Activated CD4-positive, alpha-beta T cell treated with anti-CD3 and anti-CD28 coated beads, Interleukin-2, amount 50 U/mL, for 1 hour (primary cell): ENCODE data around the gene SPATS1.
A peak's percentile ranks its signal among the peaks of the same experiment; 100 is the strongest.

Experiments used
- DNase-seq: peaks from one replicate; pipeline ENCODE4 v3.0.0-alpha.2; 2020

Gene SPATS1, protein sequence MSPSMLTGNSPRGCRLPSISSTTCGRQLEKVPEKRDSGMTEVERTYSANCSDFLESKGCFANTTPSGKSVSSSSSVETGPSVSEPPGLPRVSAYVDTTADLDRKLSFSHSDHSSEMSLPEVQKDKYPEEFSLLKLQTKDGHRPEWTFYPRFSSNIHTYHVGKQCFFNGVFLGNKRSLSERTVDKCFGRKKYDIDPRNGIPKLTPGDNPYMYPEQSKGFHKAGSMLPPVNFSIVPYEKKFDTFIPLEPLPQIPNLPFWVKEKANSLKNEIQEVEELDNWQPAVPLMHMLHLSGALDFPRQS

DNA sequence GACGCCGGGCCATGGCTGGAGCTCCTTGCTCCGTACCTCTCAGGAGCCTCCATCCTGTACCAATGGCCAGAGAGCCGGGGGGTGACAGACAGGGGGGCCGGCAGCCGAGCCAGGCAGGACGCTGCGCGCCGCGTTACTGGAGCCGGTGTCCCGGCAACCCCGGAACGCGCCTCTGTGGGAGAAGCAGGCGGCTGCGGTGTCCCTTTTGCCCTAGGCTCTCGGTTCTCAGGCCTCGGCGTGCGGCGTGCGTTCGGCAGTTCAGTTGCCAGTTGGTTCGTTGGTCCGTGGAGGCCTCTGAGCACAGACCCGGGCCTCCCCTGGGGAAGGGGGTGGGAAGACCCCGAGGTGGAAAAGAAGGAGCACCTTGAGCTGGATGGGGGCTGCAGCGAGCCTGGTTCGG, at the start of gene SPATS1:
Gene SPATS1, plus strand, starts transcription at position 162 of the 400 bp plus-strand sequence. CDS start 446 bp downstream, outside the sequence.
- DNase-seq = no peak

DNA sequence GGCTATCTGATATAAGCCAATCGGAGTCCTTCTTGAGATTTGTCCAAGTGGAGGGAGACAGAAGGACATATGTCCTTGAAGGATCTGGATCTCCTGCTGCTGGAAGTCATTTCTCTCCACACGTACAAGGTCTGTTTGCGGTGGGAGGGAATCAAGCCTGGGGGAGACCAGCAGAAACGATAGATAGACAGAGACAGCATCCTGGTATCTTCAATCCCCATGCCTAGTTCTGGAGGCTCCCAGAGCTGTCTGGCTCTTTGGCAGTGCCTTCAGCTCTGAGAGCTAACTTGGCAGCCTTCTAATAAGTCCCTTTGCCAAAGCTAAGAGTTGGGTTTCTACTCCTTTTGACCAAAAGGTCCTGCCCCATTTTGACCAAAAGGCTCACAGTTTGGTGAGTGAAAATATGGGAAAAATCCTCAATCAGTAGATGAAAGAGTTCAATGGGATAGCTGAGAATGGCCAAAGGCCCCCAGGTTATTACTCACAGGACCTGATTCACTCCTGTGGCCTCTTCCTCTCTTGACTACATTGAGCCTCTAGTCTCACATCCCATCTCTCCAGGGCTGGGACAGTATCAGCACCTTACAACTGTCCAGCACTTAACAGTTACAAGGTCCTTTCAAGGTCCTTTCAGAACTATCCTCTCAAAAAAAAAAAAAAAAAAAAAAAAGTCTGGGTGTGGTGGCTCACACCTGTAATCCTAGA, 49.6 kb upstream of the SPATS1 start:
- no peak for DNase-seq

DNA sequence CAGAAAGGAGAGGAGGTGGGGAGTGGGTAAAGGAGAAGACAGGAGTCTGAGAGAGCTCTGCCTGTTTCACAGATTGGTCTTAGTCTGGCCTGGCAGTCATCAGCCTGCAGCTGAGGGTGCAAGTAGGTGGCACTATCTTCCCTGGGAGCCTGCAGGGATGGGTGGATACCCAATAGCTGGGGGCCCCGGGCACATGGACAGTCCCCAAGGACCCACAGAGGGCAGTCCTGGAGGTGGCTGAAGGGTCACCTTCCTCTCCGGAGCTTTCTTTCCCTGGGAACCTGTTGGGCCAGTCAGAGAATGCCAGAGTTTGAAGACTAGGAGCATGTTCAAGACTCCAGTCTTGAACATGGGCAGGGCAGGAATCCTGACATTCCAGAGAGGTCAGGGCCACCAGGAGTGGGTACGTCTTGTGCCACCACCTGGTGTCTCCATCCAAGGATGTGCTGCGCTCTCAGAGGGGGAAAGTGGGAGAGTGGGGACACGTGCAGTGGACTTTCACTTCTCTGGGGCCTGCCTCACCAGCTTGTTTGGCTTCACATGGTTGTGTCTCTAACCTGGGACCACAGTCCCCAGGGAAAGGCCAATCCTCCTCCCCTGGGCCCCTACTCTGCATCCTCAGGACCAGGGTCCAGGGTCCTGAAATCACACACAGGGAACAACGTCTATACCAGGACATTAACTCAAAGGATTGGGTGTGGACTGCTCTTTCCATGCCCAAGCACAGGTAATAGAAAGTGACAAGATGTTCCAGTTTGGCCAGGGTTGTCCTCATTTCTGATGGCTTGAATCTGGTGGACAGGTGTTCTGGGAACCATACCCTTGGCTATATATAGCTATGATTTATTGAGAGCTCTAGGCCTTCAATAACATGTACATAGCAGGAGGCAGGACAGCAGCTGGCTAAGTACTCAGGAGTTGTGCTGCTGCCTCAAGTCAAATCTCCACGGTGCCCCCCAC, 47.3 kb upstream of the SPATS1 start:
- no peak for DNase-seq

DNA sequence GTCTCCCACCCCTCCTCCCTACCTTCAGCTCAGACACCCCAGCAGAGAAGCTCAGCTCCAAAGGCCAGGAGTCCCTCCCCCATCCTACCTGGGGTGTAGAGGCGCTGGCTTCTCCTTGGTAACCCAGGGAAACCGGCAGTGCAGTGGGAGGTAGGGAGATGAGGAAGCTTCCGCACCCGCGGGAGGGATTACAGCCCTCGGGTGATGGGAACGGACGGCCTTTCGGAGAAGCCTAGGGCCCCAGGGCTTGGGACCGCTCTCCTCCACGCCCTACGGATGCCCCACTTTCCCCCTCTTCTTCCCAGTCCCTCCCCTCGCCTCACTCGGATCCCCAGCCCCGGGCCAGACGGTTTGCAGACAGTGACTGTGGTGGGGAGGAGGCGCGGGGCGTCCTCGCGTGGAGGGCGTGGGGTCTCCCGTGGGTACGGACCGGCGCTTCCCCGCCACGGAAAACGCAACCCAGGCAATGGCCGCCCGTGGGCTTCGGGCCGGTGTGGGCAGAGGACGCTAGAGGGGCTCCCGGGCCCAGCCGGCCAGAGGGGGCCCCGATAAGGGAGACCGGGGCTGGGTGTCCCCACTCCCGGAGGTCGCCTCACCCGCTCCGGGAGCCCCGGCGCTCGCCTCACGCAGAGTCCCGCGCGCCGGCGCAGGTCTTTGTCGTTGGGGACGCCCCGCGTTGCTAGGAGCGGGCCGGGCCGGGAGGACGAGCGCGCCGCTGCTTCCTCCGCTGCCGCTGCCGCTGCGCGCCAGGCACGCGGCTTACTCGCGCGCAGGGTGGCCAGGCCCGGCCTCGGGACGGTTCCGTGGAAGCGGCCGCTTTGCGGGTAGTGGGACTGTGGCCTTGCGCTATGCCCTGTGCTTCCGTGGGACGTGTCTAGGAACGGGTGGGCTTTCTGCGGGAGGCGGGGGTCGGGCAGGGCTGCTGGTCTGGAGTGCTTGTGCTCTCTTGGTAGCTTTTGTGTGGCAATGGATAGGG, 45.1 kb upstream of the SPATS1 start:
- DNase-seq = peak; percentile 51

DNA sequence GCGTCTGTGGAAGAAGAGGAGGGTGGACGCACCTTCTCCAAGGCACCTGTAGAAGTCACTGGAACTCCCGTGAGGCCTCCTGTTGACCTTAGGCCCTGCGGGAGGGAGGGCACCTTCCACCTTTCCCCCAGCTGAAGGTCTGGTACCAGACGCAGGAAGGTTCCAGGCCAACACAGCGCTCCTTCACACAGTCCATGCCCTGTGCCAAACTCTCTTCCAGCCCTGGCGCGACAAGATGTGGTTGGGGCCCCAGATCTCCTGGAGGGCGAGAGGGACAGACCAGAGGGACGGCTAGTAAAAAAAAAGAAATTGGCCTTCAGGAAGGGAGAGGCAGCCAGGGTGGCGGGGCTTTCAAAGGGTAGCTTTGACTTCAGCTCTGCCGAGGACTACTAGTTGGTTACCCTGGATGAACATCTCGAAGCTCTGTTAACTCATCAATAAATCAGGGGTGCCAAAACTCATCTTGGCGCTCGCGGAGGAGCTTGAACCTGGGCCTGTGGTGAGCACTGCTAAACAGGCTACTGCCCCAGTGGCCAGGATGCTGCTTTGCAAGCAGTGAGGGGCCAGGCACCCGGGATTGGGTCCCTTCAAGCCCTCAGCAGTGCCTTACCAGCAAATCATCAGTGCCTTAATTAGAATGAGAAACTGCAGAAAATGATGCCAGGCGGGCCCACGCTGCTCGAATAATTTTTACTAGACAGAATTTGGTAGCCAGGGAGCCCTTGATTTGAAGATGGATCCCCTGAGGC, 44.2 kb upstream of the SPATS1 start:
- DNase-seq = no peak

DNA sequence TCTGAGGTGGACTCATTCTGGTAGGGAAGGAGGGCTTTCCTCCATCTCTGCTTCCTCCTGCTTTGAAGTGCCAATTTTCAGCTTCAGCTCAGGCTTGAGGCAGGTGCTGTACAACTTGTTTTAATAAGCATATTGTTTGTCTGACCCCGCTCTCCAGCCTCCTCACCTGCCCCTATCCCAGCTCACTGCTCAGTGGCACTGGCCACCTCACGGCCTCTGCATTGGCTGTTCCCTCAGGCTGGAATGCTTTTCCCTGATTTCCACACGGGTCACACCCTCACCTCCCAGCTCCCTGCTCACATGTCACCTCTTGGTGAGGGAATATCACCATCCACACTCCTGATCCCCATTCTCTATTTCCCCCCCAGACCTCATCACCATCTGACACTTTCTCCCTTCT, 43.6 kb upstream of the SPATS1 start:
- DNase-seq = no peak

DNA sequence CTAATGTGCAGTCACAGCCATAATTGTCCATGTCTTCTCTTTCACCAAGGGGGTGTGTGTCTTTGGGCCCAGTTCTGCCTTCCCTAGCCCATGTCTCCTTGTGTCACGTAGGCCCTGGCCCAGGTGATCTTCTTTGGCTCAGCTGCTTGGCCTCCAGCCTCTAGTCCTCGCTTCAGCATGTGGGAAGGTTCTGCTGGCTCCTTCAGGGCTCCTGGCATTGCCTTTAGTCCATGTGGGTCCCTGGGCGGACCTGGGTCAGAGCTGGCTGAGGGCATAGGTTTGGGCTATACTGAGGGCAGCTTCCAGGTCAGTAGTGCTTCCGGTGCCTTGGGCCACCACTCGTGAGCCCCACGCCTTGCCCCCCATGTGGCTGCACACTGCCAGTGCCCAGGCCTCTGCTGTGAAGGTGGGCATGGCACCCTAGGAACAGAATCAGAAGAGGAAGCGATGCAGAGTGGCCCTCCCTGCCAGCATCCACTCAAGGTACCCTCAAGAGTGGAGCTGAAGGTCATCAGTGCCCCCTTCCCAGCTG, 42.1 kb upstream of the SPATS1 start:
- DNase-seq = no peak

DNA sequence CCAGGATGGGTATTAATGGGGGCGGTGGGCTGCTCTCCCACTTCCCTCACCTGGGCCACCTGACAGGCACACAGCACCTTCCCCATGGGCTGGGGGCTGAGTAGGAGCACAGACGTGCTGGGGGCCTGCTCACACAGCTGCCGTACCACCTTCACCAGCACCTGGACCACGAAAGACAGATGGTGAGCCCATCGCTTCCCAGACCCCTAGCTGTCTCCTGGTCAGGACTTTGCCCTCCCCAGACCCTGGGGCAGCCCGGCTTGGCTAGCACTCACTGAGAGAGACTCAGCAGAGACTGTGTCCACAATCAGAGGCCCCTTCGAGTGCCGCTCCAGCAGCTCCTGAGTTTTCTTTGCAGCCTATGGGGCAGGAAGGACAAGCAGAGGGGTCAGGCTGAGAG, 41.3 kb upstream of the SPATS1 start:
- DNase-seq = no peak

DNA sequence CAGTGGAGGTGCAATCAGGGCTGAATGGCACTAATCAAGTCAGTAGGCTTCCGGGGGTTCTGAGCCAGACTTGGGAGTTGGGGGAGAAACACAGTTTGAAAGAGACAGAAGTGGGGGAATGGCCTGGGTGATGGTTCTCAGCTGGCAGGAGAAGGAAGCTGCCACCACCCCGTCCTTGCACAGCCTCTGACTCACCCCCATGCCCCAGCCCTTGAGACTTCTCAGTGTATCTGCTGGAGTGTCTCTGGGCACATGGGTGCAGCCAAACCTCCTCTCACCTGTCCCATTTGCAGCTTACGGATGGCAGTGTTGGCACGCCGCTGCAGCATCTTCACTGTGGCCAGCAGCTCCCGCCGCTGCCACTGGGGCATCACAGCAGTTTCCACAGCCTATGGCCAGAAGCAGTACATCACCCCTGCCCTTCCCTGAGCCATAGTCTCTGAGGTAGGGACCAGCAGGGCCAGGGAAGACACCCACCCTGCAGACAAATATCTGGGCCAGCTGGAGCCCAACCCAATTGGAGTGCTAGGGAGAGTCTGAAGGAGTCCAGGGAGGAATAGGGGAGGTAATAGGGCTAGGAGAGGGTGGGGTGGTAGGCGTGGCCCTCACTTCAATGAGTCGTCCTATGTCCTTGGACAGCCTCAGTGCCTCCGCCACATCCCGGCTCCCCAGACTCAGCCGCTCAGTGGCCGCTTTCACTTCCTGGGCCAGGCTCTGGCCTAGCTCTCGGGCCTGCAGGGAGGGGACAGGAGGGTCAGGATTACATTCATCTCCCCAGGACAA, 40.5 kb upstream of the SPATS1 start:
- no peak for DNase-seq

DNA sequence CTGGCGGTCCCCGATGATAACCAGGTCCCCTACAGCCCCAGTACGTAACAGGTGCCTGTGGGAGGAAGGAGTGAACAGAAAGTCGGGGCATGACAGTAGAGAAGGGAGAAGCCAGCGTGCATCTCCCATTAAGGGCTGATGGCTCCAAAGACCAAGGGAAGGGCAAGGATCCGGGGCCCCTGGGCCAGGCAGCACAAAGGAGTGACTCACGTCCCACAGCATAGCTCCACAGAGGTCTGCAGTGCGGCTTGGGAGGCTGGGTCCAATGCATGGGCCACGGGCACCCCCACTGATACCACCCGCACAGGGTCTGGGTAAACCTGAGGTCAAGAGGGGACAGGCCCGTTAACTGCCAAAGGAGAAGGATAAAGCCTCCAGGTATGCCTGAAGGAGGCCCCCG, 39.6 kb upstream of the SPATS1 start:
- no peak for DNase-seq

DNA sequence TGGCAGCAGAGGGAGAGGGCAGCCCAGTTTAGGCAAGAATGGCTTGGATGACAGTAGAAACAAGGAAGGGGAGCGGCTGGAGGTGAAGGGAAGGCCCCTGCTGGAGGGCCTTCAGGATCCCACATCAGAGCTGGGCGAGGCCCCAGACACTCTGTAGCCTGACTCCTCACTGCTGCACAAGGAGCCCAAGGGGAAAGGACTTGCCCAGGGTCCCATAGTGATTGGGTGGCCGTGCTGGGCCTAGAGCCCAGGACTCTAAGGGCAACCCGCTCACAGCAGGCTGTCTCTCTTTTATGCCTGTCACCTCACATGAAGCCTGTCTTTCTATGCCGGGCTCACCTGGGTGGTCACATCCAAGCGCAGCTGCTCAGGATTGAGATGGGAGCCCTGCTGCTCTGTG, 38.6 kb upstream of the SPATS1 start:
- DNase-seq = no peak

DNA sequence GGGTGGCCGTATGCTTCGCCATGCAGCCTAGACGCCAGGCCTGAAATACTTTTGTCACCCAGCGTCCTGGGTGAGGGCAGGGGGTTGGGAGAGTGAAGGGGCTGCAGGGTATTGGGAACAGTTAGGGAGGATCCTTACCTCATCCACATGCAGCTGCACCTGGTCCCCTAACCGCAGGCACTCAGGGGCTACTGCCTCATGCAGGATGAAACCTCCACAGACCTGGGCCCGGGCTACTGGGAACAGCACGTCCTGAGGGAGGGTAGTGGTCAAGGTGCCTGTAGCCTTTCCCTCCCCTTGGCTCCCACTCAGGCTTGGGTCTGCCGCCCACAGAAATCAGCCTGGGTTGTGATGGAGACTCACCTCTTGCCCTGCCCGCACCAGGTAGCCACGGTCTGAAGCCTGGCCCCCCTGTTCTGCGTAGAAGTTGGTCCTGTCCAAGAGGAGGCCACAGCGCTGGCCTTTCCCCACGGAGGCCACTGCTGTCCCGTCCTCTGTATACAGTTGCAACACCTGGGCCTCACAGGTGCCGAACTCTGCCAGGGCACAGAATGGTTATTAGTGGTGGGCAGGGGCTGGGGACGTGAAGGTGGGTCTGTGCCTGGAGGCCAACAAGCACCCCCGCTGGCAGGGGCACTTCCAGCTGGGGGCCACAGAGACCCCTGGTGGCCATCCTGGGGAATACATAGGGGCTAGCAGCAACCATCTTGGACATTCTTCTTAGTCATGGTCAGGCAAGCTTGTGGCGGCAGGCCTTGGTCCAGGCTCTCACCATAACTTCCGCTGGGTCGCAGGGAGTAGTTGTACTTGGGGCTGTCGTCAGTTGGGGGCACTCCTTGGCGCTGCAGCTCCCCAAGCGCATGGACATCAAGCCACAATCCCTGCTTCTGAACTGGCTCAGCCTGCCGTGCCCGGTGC, 37.9 kb upstream of the SPATS1 start:
- peak; percentile 35 for DNase-seq

DNA sequence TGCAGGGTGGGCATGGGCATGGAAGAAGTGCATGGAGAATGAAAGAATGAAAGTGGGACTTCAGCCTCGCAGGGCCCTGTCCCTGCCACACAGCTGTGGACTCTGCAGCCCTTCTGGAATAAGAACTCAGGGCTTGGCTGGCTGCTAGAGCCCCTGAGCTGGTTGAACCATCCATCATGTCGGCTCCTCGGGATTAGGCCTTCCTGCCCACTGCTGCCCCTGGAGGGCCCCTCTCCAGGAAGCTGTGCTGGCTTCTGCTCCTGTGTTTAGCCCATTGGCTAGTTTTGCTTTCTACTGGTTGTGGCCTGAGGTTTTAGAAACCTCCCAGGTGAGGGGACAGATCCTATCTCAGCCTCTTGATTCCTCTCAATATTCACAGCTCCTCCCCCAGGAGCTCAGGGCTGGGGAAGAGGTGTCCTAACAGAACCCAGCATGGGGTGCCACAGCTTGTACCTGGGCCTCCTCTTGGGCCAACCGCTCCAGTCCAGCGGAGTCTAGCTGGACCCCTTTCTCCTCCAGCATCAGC, 37.2 kb upstream of the SPATS1 start:
- no peak for DNase-seq

DNA sequence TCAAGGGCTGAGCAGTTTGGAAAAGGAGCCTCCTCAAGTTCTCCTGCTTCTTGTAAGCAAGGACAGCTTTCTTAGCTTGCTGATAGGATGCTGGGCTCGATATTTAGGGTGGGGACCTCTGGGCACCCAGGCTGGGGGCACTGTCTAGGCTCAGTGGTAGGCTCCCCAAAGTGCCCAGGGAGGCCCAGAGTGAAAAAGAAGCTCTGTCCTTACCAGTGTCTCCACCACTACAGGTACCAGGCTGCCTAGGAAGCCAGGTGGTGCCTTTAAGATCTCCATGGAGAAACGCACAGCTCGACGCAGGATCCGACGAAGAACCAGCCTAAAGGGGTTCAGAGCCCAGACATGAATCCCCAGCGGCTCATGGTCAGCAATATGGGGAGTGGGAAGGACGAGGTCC, 35.7 kb upstream of the SPATS1 start:
- no peak for DNase-seq

DNA sequence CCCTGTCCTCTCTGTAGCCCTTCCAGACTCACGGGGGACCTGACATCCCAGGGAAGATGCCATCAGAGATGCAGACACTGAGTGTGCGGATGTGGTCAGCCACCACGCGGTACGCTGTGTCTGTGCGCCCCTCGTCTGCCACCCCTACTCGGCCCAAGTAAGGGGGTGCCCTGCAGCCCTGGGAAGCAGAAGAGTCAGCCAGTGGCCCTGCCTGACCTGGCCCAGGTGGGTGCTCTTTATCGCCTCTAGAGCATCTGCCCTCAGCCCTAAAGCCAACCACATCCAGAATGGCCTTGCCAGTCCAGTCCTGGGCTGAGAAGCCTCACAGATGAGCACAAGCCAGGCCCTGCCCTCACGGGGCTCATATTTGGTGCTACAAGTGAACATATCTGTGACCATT, 35.2 kb upstream of the SPATS1 start:
- no peak for DNase-seq

DNA sequence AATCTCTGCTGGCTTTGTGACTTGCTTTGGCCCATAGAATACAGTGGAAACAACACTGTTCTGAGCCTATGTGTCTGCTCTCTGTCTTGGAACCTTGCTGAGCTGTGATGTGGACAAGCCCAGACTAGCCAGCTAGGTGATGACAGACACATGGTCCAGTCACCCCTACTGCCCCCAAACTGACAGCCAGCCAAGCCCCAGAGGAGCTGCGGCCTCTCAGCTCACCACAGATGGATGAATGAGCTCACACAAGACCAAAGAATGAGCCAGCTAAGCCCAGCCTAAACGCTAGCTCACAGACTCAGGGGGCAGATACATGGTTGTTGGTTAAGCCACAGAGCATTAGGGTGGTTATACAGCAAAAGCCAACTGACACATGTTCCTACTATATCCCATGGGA, 33.4 kb upstream of the SPATS1 start:
- no peak for DNase-seq

DNA sequence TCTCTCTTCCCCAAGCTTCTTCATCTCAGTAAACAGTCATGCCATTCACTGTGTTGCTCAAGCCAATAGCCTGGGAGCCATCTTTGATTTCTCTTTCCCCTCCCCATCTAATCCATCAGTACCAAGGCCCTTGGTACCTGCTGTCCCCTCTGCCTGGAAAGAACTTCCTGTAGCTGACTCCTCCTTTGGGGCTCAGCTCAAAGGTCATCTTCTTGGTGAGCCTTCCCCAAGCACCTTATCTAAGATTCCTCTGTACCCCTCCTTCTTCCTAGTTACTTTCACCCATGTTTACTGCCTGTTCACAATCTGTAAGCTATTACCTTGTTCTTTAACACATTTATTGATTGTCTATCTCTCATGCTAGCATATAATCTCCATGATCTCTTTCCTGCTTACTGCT, 32.8 kb upstream of the SPATS1 start:
- no peak for DNase-seq

DNA sequence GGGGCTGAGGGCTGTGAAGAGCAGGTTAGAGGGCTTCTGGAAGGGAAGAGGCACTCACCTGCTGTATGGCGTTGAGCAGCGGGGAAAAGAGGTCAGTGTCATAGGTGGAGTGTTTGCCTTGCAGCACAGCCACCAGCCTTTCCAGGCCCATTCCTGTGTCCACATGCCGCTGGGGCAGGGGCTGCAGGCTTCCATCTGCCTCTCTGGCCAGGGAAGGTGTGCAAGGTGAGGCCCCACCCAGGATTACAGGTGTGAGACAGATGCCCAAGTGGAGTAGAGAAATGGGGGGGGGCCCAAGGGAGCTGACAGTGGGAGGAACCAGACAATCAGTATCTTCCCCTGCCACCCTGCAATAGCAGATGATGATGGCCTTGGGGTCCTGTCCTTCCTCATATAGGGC, 32.2 kb upstream of the SPATS1 start:
- DNase-seq = no peak

DNA sequence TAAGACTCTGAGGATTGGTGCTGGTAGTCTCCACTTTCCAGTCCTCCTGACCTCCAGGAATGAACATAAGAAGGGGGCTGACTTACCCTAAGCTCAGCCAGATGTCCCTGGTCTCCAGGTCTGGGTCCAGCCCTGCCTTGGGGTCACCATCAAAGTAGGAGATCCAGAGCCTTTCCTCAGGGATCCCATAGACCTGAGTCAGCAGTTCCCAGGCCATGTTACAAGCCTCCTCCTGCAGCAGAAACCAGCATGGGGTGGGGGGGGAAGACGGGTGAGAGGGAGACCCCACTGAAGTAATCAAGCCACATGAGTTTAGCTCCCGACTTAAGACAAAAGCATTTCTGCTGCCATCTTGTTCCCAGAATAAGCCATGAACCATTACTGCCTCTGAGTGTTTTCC, 31.1 kb upstream of the SPATS1 start:
- no peak for DNase-seq
